Calu3 (cell line): ENCODE measurements around the gene PSAP. TPM values are rescaled to one million over a fixed set of nuclear protein-coding genes. Genes with fewer than 3 reads are reported as not detected.

Source experiments
- BruUV-seq: library from RNA; stranded (reverse); fragments of 400-500 nt; replicated peaks from 2 replicates; lab custom pipeline; 2021; lab: Mats Ljungman, UMichigan
- CTCF ChIA-PET: fragments of 300-600 bp; sonication (Branson Sonifier 250); formaldehyde crosslinking; loops from one replicate; lab custom pipeline; 2022; ENCODE audit warnings: antibody characterized with exemption; lab: Charles Lee
- DNase-seq: peaks from one replicate; pipeline ENCODE4 v3.0.0; 2022
- H3K27ac Mint-ChIP-seq: one replicate; pipeline ENCODE4 v1.8.0; 2022; ENCODE audit warnings: mixed read lengths; ENCODE audit not compliant: unreplicated experiment
- H3K27me3 Mint-ChIP-seq: one replicate; pipeline ENCODE4 v1.8.0; 2022; ENCODE audit warnings: mixed read lengths; ENCODE audit not compliant: unreplicated experiment
- H3K36me3 Mint-ChIP-seq: one replicate; pipeline ENCODE4 v1.8.0; 2022; ENCODE audit warnings: mild to moderate bottlenecking, moderate library complexity, mixed read lengths; ENCODE audit not compliant: insufficient read depth, unreplicated experiment
- H3K4me1 Mint-ChIP-seq: one replicate; pipeline ENCODE4 v1.8.0; 2022; ENCODE audit warnings: mild to moderate bottlenecking, low read depth, mixed read lengths; ENCODE audit not compliant: unreplicated experiment
- H3K4me3 Mint-ChIP-seq: one replicate; pipeline ENCODE4 v1.8.0; 2022; ENCODE audit warnings: mild to moderate bottlenecking, low read depth, moderate library complexity, mixed read lengths; ENCODE audit not compliant: unreplicated experiment
- H3K9me3 Mint-ChIP-seq: one replicate; pipeline ENCODE4 v1.8.0; 2022; ENCODE audit warnings: low read depth, mixed read lengths; ENCODE audit not compliant: unreplicated experiment
- intact Hi-C: fragments of 100-400 bp; cut with micrococcal nuclease; formaldehyde crosslinking; loops from one replicate; pipeline ENCODE4 v1.10.0; 2022; ENCODE audit not compliant: unreplicated experiment
- total RNA-seq: library from RNA; stranded (reverse); gene quantifications from 2 replicates; pipeline ENCODE4 v1.2.3, GENCODE V29; 2022
- TF ChIP-seq, protein P1 (sequence below): fragments of 200-600 bp; IDR thresholded peaks from one replicate; pipeline ENCODE4 v1.8.0; 2022; ENCODE audit warnings: antibody characterized with exemption; ENCODE audit not compliant: unreplicated experiment

PSAP gene
- total RNA-seq, 1 experiment from 2014 or later, result 840 TPM

DNA sequence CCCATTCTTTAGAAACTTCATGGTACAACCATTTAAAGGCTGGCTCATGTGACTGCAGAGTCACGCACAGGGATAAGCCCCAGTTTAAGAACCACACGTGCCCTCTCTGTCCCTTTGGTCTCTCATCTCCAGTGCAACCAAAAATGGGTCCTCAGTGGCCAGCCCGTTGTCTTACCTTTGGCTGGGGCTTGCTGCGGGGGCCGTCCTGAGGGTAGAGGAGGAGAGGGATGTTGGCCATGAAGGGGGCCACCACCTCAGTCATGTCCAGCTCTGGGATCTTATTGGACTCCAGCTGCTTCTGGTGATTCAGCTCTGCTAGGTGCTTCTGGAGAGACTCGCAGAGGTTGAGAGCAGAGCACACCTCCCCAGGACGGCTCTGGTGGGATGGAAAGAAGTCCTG, 22.3 kb downstream of the PSAP start:
- Mint-ChIP-seq H3K27ac (no peak overlapping the region), H3K9me3 (no peaks in the 10 kb centered on the region), H3K27me3 (no peaks in the 10 kb centered on the region), H3K4me1 (peaks cover 11% of the 10 kb centered on the region), H3K36me3 (peaks cover 71% of the 10 kb centered on the region), H3K4me3 (no peak overlapping the region)
- no TSS peak for BruUV-seq
- intact Hi-C loops, result no loop called here
- TF ChIP-seq, protein P1, sequence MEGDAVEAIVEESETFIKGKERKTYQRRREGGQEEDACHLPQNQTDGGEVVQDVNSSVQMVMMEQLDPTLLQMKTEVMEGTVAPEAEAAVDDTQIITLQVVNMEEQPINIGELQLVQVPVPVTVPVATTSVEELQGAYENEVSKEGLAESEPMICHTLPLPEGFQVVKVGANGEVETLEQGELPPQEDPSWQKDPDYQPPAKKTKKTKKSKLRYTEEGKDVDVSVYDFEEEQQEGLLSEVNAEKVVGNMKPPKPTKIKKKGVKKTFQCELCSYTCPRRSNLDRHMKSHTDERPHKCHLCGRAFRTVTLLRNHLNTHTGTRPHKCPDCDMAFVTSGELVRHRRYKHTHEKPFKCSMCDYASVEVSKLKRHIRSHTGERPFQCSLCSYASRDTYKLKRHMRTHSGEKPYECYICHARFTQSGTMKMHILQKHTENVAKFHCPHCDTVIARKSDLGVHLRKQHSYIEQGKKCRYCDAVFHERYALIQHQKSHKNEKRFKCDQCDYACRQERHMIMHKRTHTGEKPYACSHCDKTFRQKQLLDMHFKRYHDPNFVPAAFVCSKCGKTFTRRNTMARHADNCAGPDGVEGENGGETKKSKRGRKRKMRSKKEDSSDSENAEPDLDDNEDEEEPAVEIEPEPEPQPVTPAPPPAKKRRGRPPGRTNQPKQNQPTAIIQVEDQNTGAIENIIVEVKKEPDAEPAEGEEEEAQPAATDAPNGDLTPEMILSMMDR, result no peak
- CTCF ChIA-PET, result no interaction called here
- DNase-seq, result no peak

DNA sequence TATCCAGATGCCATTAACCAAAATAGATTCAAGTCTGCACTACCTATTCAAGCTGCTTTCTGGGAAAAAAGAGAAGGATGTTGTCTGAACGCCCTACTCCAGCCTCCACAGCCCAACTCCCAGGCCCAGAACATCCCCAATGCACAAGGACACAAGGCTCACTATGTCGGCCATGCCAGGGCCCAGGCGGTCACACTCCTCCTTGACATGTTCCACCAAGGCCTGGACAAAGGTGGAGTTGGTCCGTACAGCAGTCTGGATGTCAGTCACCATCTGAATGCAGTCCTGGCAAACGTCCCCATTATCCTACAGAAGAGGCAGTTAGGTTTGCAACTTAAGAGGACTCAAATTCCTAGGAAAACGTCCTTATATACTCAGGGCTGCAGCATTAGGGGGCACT, 23.2 kb downstream of the PSAP start:
- TF ChIP-seq, protein P1, result no peak
- Mint-ChIP-seq H3K4me3 (no peak overlapping the region), H3K36me3 (peaks cover 71% of the 10 kb centered on the region), H3K27me3 (no peaks in the 10 kb centered on the region), H3K9me3 (no peaks in the 10 kb centered on the region), H3K4me1 (peaks cover 11% of the 10 kb centered on the region), H3K27ac (no peak overlapping the region)
- intact Hi-C loops, result no loop called here
- no TSS peak for BruUV-seq
- DNase-seq, result no peak
- CTCF ChIA-PET, result no interaction called here

DNA sequence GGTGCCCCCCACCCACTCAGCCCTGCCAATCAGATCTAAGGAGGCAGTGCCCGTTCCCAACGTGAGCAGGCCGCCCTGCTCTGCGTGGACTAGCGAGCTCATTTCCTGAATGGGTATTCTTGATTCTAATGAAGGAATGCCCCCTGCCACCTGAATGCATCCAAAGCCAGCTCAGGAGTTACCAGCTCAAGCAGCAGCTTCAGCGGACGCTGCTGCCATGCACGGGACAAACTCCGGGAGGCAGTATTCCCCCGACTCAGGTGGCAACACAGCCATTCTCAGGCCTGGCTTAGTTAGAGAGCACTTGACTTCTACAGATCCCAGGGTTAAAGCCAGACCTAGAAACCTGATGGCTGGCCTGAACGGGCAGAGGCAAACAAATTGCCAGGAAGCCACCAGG, 25.8 kb downstream of the PSAP start:
- CTCF ChIA-PET, result interaction anchor here (0.6 to 0.9 kb wide), 2 partner anchors 71 to 346 kb away, joined by 3 read pairs; no protein-coding TSS in a partner anchor

DNA sequence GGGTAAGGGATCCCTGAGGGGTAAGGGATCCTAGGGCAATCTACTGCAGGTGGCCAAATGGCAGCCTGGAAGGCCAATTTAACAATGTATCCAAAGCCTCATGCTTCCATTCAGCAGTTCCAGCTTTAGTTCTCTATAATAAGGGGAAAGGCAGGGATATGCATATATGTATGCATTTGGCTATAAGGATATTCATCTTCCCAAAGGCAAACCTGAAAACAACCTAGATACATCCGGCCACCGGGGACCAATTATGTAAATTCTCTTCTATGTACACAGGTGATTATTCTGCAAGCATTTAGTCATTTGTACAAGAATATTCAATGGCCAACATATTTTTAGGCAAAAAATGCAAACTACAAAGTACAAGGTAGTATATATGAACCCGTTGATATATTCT, 26.7 kb downstream of the PSAP start:
- TF ChIP-seq, protein P1, result no peak
- no peak for DNase-seq
- BruUV-seq, result no TSS peak
- H3K4me3 Mint-ChIP-seq, result no peak overlapping the region
- no peaks in the 10 kb centered on the region for H3K9me3 Mint-ChIP-seq
- H3K4me1 Mint-ChIP-seq, result no peaks in the 10 kb centered on the region
- intact Hi-C loops, result no loop called here
- H3K36me3 Mint-ChIP-seq, result peaks cover 69% of the 10 kb centered on the region
- CTCF ChIA-PET, result no interaction called here
- H3K27ac Mint-ChIP-seq, result no peak overlapping the region
- no peaks in the 10 kb centered on the region for H3K27me3 Mint-ChIP-seq

More for the DNA sequence above, 25.8 kb downstream of the PSAP start:
- Mint-ChIP-seq H3K27me3 (no peaks in the 10 kb centered on the region), H3K4me1 (no peaks in the 10 kb centered on the region), H3K9me3 (no peaks in the 10 kb centered on the region), H3K4me3 (no peak overlapping the region), H3K27ac (no peak overlapping the region), H3K36me3 (peaks cover 69% of the 10 kb centered on the region)
- intact Hi-C loops, result no loop called here
- TF ChIP-seq, protein P1, result no peak
- BruUV-seq, result no TSS peak
- DNase-seq, result no peak
